H1 (cell line): Measurements from ENCODE around the gene ZNF69. TPM values are rescaled to one million over a fixed set of nuclear protein-coding genes. Genes with fewer than 3 reads are reported as not detected.

Source experiments
- CTCF ChIA-PET: fragments of 300-600 bp; sonication (Branson Sonifier 250); formaldehyde crosslinking; loops from one replicate; lab custom pipeline; 2021; ENCODE audit not compliant: partially characterized antibody; lab: Charles Lee
- POLR2A ChIA-PET: fragments of 300-600 bp; sonication (Branson Sonifier 250); formaldehyde crosslinking; loops from one replicate; lab custom pipeline; 2021; ENCODE audit warnings: inconsistent platforms; ENCODE audit not compliant: partially characterized antibody; lab: Charles Lee
- DNase-seq, 2 experiments: peaks; one replicate each; pipeline versions ENCODE4 v3.0.0 to v3.0.0-alpha.2; 2010 to 2022; ENCODE audit warnings: low spot score in 2 of 2, low read depth in 1 of 2, mixed read lengths in 1 of 2
- FAIRE-seq: peaks from 2 replicates; lab custom pipeline; 2011; peaks lifted over from hg19 to GRCh38; lab: Jason Lieb, UNC
- H2AFZ ChIP-seq: 2 replicates; pipeline ENCODE4 v1.8.1; 2012; ENCODE audit warnings: low read length, inconsistent platforms
- H2AK5ac ChIP-seq: 2 replicates; pipeline ENCODE4 v1.6.1; 2013; ENCODE audit warnings: low read depth, low read length
- H2BK120ac ChIP-seq: replicated peaks from 2 replicates; pipeline ENCODE3; 2013; ENCODE audit warnings: low read depth, low read length, inconsistent platforms
- H2BK12ac ChIP-seq: 2 replicates; pipeline ENCODE4 v1.6.1; 2013; ENCODE audit warnings: low read depth, low read length
- H2BK15ac ChIP-seq: 2 replicates; pipeline ENCODE4 v1.6.1; 2013; ENCODE audit warnings: low read length
- H2BK20ac ChIP-seq: 2 replicates; pipeline ENCODE4 v1.6.1; 2013; ENCODE audit warnings: low read length
- H2BK5ac ChIP-seq: 2 replicates; pipeline ENCODE4 v1.6.1; 2013; ENCODE audit warnings: low read depth, low read length
- H3K14ac ChIP-seq: 2 replicates; pipeline ENCODE4 v1.6.1; 2013; ENCODE audit warnings: inconsistent platforms; ENCODE audit not compliant: insufficient read length
- H3K18ac ChIP-seq: 2 replicates; pipeline ENCODE4 v1.6.1; 2013; ENCODE audit warnings: low read length; ENCODE audit errors: extremely low read depth
- H3K23ac ChIP-seq: 2 replicates; pipeline ENCODE4 v1.6.1; 2013; ENCODE audit warnings: inconsistent platforms; ENCODE audit not compliant: insufficient read length
- H3K23me2 ChIP-seq: 2 replicates; pipeline ENCODE4 v1.6.1; 2013; ENCODE audit warnings: low read depth, low read length
- H3K27ac ChIP-seq: 2 replicates; pipeline ENCODE4 v1.6.1; 2011; ENCODE audit warnings: low read depth, low read length, inconsistent platforms
- H3K27me3 ChIP-seq, 4 experiments: replicated peaks in 1 of 4; 1 replicate in 1 of 4; 2 replicates in 3 of 4; pipeline versions ENCODE4 v1.6.1 to v1.8.1; 2011 to 2013; ENCODE audit warnings: low read length in 3 of 4, mild to moderate bottlenecking in 3 of 4, inconsistent platforms in 2 of 4, mixed read lengths in 2 of 4, moderate library complexity in 1 of 4; ENCODE audit not compliant: control insufficient read depth in 3 of 4, insufficient read depth in 3 of 4; ENCODE audit errors: extremely low read depth in 1 of 4
- H3K36me3 ChIP-seq, 4 experiments: 2 replicates each; pipeline versions ENCODE4 v1.6.1 to v1.8.1; 2011 to 2013; ENCODE audit warnings: mild to moderate bottlenecking in 4 of 4, low read length in 3 of 4, moderate library complexity in 2 of 4, control low read depth in 1 of 4, inconsistent platforms in 1 of 4; ENCODE audit not compliant: insufficient read depth in 4 of 4, control insufficient read depth in 2 of 4
- H3K4ac ChIP-seq: replicated peaks from 2 replicates; pipeline ENCODE3; 2013; ENCODE audit warnings: low read length, low read depth, mixed read lengths, inconsistent platforms; ENCODE audit not compliant: insufficient read length
- H3K4me1 ChIP-seq, 4 experiments: replicated peaks in 1 of 4; 1 replicate in 1 of 4; 2 replicates in 3 of 4; pipeline versions ENCODE4 v1.6.1 to v1.8.1; 2011 to 2013; ENCODE audit warnings: low read length in 3 of 4, inconsistent platforms in 2 of 4, mixed read lengths in 1 of 4; ENCODE audit not compliant: insufficient read depth in 4 of 4, control insufficient read depth in 3 of 4
- H3K4me2 ChIP-seq, 2 experiments: 2 replicates each; pipeline versions ENCODE4 v1.6.1 to v1.8.1; 2011 to 2013; ENCODE audit warnings: low read depth in 2 of 2, low read length in 2 of 2, control low read depth in 1 of 2, inconsistent platforms in 1 of 2, mild to moderate bottlenecking in 1 of 2; ENCODE audit not compliant: insufficient read depth in 1 of 2
- H3K4me3 ChIP-seq, 4 experiments: fragments of 200-600, 300-600 bp in 1 of 4; sonication (generic), shearing (Covaris generic), sonication (Bioruptor Twin) in 1 of 4; 2 replicates each; pipeline versions ENCODE4 v1.5.1 to v1.8.1; 2011 to 2016; ENCODE audit warnings: low read length in 4 of 4, low read depth in 3 of 4, control low read depth in 2 of 4, inconsistent platforms in 2 of 4, mild to moderate bottlenecking in 2 of 4, mixed read lengths in 1 of 4, moderate library complexity in 1 of 4; ENCODE audit not compliant: insufficient read depth in 2 of 4; ENCODE audit errors: extremely low read depth in 1 of 4
- H3K56ac ChIP-seq: replicated peaks from 2 replicates; pipeline ENCODE3; 2013; ENCODE audit warnings: low read depth, mild to moderate bottlenecking, mixed read lengths, low read length, inconsistent platforms; ENCODE audit not compliant: insufficient read length
- H3K79me1 ChIP-seq: 2 replicates; pipeline ENCODE4 v1.6.1; 2013; ENCODE audit warnings: low read depth, low read length, control low read depth
- H3K79me2 ChIP-seq, 2 experiments: 2 replicates each; pipeline versions ENCODE4 v1.6.1 to v1.8.1; 2012 to 2013; ENCODE audit warnings: low read length in 2 of 2, mild to moderate bottlenecking in 2 of 2, inconsistent platforms in 1 of 2; ENCODE audit not compliant: insufficient read depth in 2 of 2, control insufficient read depth in 1 of 2
- H3K9ac ChIP-seq, 4 experiments: replicated peaks in 1 of 4; 1 replicate in 1 of 4; 2 replicates in 3 of 4; pipeline versions ENCODE4 v1.6.1 to v1.8.1; 2011 to 2013; ENCODE audit warnings: low read depth in 3 of 4, low read length in 3 of 4, control low read depth in 2 of 4, mild to moderate bottlenecking in 2 of 4, moderate library complexity in 2 of 4, inconsistent platforms in 1 of 4; ENCODE audit errors: extremely low read depth in 1 of 4
- H3K9me3 ChIP-seq, 2 experiments: 2 replicates each; pipeline versions ENCODE4 v1.6.1 to v1.8.1; 2012 to 2013; ENCODE audit warnings: mild to moderate bottlenecking in 2 of 2, moderate library complexity in 2 of 2, control low read depth in 1 of 2, inconsistent platforms in 1 of 2, low read depth in 1 of 2, low read length in 1 of 2, mixed read lengths in 1 of 2; ENCODE audit not compliant: insufficient read depth in 2 of 2
- H4K20me1 ChIP-seq, 2 experiments: replicated peaks in 1 of 2; 2 replicates each; pipeline versions ENCODE3 to v1.8.1; 2011 to 2013; ENCODE audit warnings: inconsistent platforms in 2 of 2, low read length in 2 of 2, mild to moderate bottlenecking in 1 of 2; ENCODE audit not compliant: insufficient read depth in 2 of 2, control insufficient read depth in 1 of 2
- H4K5ac ChIP-seq: 2 replicates; pipeline ENCODE4 v1.6.1; 2013; ENCODE audit warnings: low read length, low read depth, mixed read lengths, inconsistent platforms; ENCODE audit not compliant: insufficient read length
- H4K8ac ChIP-seq: 2 replicates; pipeline ENCODE4 v1.8.0; 2013; ENCODE audit warnings: mild to moderate bottlenecking, moderate library complexity, low read length, inconsistent platforms; ENCODE audit not compliant: insufficient read depth; ENCODE audit errors: extremely low read depth
- H4K91ac ChIP-seq: replicated peaks from 2 replicates; pipeline ENCODE3; 2013; ENCODE audit warnings: low read length, mixed read lengths, inconsistent platforms; ENCODE audit not compliant: insufficient read length
- ATF3 ChIP-seq: IDR thresholded peaks from 2 replicates; pipeline ENCODE4 v1.6.1; 2011; ENCODE audit warnings: low read depth, mild to moderate bottlenecking, low read length; ENCODE audit not compliant: insufficient read depth
- HDAC2 ChIP-seq, 2 experiments: fragments of 300-600 bp in 1 of 2; sonication (generic) in 1 of 2; IDR thresholded peaks; 2 replicates each; pipeline ENCODE4 v1.6.1; 2011 to 2012; ENCODE audit warnings: low read depth in 2 of 2, low read length in 2 of 2, mild to moderate bottlenecking in 2 of 2, moderate library complexity in 2 of 2, borderline replicate concordance in 1 of 2, inconsistent platforms in 1 of 2
- PHF8 ChIP-seq: fragments of 200-600 bp; sonication (generic); conservative IDR thresholded peaks from 2 replicates; pipeline ENCODE4 v1.7.1; 2012; ENCODE audit warnings: low read depth, mild to moderate bottlenecking, inconsistent platforms, low read length, moderate library complexity
- POLR2AphosphoS5 ChIP-seq: IDR thresholded peaks from 2 replicates; pipeline ENCODE4 v1.6.1; 2011; ENCODE audit warnings: low read depth, low read length
- RAD21 ChIP-seq, 2 experiments: IDR thresholded peaks in 1 of 2; conservative IDR thresholded peaks in 1 of 2; 2 replicates each; pipeline ENCODE4 v1.6.1; 2011; ENCODE audit warnings: low read depth in 2 of 2, low read length in 2 of 2, improper control_type of control experiment in 1 of 2, inconsistent platforms in 1 of 2, mild to moderate bottlenecking in 1 of 2, moderate library complexity in 1 of 2
- SIN3A ChIP-seq, 2 experiments: IDR thresholded peaks in 1 of 2; conservative IDR thresholded peaks in 1 of 2; 2 replicates each; pipeline ENCODE4 v1.6.1; 2011 to 2012; ENCODE audit warnings: low read length in 2 of 2, improper control_type of control experiment in 1 of 2, low read depth in 1 of 2, mild to moderate bottlenecking in 1 of 2
- SIX5 ChIP-seq: IDR thresholded peaks from 2 replicates; pipeline ENCODE4 v1.6.1; 2011; ENCODE audit warnings: mild to moderate bottlenecking, low read depth, low read length
- SP2 ChIP-seq: IDR thresholded peaks from 2 replicates; pipeline ENCODE4 v1.6.1; 2012; ENCODE audit warnings: mild to moderate bottlenecking, low read length, inconsistent platforms
- TAF1 ChIP-seq: IDR thresholded peaks from 2 replicates; pipeline ENCODE4 v1.6.1; 2011; ENCODE audit warnings: mild to moderate bottlenecking, low read depth, low read length
- WGBS, 2 experiments: shearing (Covaris generic) in 1 of 2; methylation state at CpG; one replicate each; pipeline versions ENCODE4 v1.1.6 to v1.1.7; 2013 to 2015; ENCODE audit warnings: low lambda C conversion rate in 2 of 2, mixed read lengths in 2 of 2, inconsistent platforms in 1 of 2, low coverage in 1 of 2, missing lambda C conversion rate in 1 of 2; ENCODE audit not compliant: insufficient replicate concordance in 2 of 2, insufficient coverage in 1 of 2, insufficient read length in 1 of 2; ENCODE audit errors: extremely low coverage in 1 of 2, missing lambda C conversion rate in 1 of 2; 5-methylcytosine and 5-hydroxymethylcytosine counted together
- polyA plus RNA-seq, 7 experiments: library from polyadenylated mRNA; depleted of rRNA in 3 of 7; stranded (reverse) in 5 of 7; unstranded in 2 of 7; fragments of >200 nt in 5 of 7; fragments of 200-250 nt in 2 of 7; gene quantifications; 1 replicate in 5 of 7; 2 replicates in 1 of 7; 4 replicates in 1 of 7; pipeline versions ENCODE4 v1.2.1 to v1.2.3, GENCODE V29; 2011 to 2013; ENCODE audit warnings: missing spikeins in 2 of 7, mixed read lengths in 2 of 7
- total RNA-seq: library from RNA; stranded (reverse); fragmentation: NEBNext Ultra II Directional; extraction: Animal tissue kit (Norgen Biotek cat#: 25700); gene quantifications from 2 replicates; pipeline ENCODE4 v1.2.1, GENCODE V29; 2021

ZNF69 gene
- total and polyA plus RNA-seq, 2 of the 8 experiments (the other 6 are each of a cell fraction or from before 2014, with no cell fraction given) = 5.6 to 22.8 TPM

DNA sequence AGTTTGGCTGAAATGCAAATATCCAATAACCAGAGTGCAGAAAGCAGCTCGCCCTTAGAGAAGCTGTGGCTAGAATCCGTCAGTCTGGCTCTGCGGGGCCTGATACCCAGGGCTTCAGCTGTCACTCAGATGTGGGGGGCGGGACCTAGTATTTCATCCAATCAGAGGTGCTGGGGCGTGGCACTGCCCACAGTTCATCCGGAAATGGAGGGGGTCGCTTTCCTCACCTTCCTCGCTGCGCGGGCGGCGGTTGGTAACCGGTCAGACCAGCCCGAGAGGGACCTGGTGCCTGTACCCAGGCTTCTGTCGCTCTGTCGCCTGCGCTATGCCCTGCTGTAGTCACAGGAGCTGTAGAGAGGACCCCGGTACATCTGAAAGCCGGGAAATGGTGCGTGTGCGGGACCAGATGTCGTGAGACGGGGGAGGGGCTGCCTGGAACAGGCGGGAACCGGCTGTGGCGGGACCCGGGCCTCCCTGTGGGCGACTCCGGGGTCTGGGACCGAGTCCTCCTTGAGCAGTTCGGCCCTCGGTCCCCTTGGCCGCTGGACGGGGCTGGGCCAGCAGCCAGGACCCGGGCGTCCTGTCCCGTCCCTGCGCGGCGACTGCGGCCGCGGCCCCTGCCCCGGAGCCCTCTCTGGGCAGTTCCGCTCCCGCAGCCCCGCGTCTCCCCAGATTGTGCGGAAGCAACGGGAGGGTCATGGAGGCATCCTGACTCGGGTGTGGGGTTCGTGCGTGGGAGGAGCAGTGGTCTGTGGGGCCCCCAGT lies 37.5 kb downstream of the ZNF69 start, which contains the start of gene ZNF700:
Gene ZNF700 (plus strand): TSS at position 222 of the 765 bp plus-strand sequence. CDS start 104 bp downstream, at position 326.
- Histone ChIP-seq H2BK20ac (0 out of 2 replicates have a peak within 1 kb of the TSS, but pooled peaks have one; percentile 34), H3K4me3 (peak within 1 kb of the TSS; percentile 65 to 82 (median 76)), H4K91ac (peak within 1 kb of the TSS; percentile 85), H3K27me3 (0 out of 7 replicates have a peak, but pooled peaks cover 0 to 3% (median 0%) of the 10 kb centered on the region in 4 experiments), H4K20me1 (no peaks in the 10 kb centered on the region), H3K79me1 (no peaks in the 10 kb centered on the region), H3K27ac (peak within 1 kb of the TSS; percentile 95), H3K14ac (no peak within 1 kb of the TSS), H3K4ac (no peak within 1 kb of the TSS), H3K79me2 (peaks cover 0 to 10% of the 10 kb centered on the region in 2 experiments; a peak in 2 of 4 replicates), H2BK120ac (peak within 1 kb of the TSS; percentile 43), H4K8ac (peak within 1 kb of the TSS; percentile 100), H3K23me2 (peaks cover 5% of the 10 kb centered on the region; the same call in 1 of the 2 replicates), H3K56ac (no peak within 1 kb of the TSS), H3K18ac (peak within 1 kb of the TSS; percentile 92; the same call in 1 of the 2 replicates), H3K4me1 (peaks cover 0 to 3% (median 3%) of the 10 kb centered on the region in 4 experiments; a peak in 4 of 7 replicates), H3K36me3 (no peaks in the 10 kb centered on the region; a peak in 1 of 8 replicates), H3K4me2 (peak within 1 kb of the TSS; percentile 79 to 88), H3K9me3 (no peaks in the 10 kb centered on the region; a peak in 1 of 4 replicates), H3K23ac (no peak within 1 kb of the TSS), H2AK5ac (no peak within 1 kb of the TSS), H4K5ac (peak within 1 kb of the TSS; percentile 98), H2BK15ac (no peak within 1 kb of the TSS), H2BK12ac (peak within 1 kb of the TSS; percentile 96; the same call in 1 of the 2 replicates), H2BK5ac (peak within 1 kb of the TSS; percentile 95), H3K9ac (peak within 1 kb of the TSS; percentile 86 to 89 (median 88)), H2AFZ (peak within 1 kb of the TSS; percentile 96)
- FAIRE-seq (peak; percentile 63), DNase-seq (peak; percentile 56 to 95)
- WGBS, 2 experiments = 1% methylated on average over 48 of the region's 53 CpGs; no CpG with 5 or more reads in 1 of the 2 experiments
- POLR2A ChIA-PET = interaction anchor here (0.9 to 5.1 kb wide), 10 partner anchors 9 to 216 kb away, joined by 3 to 45 read pairs (median 8); partner anchors contain the start of genes ZNF20, ZNF433, ZNF69 and ZNF763
- CTCF ChIA-PET = interaction anchor here (0.8 to 10.3 kb wide), 12 partner anchors 9 to 190 kb away, joined by 3 to 144 read pairs (median 6); partner anchors contain the start of gene ZNF69
- TF ChIP-seq ATF3 (no peak), SIN3A (conservative IDR thresholded peaks at IDR 0.05 in 1 of 2, IDR thresholded peaks at IDR 0.05 in 1 of 2; ENCODE audit: low read depth in 1 of 2, low read length in 2 of 2) (no peak), SP2 (no peak), RAD21 (IDR thresholded peaks at IDR 0.05 in 1 of 2, conservative IDR thresholded peaks at IDR 0.05 in 1 of 2; ENCODE audit: low read depth in 2 of 2, low read length in 2 of 2) (no peak), HDAC2 (IDR thresholded peaks at IDR 0.05; ENCODE audit: borderline replicate concordance in 1 of 2, low read depth in 2 of 2, low read length in 2 of 2) (no peak), PHF8 (peak; percentile 94), TAF1 (peak; percentile 95), POLR2AphosphoS5 (peak; percentile 95), SIX5 (no peak)
